PC-3 (cell line): ENCODE results near the gene SSNA1. TPM values are rescaled to one million over a fixed set of nuclear protein-coding genes. Genes with fewer than 3 reads are reported as not detected.

Experiments
- ATAC-seq: fragments of 200-7000 bp; cut with Tn5 transposase; 2 replicates; pipeline ENCODE4 v1.9.1; 2020; ENCODE audit warnings: mild to moderate bottlenecking, moderate library complexity
- BruUV-seq: library from RNA; stranded (reverse); fragments of 400-500 nt; replicated peaks from 2 replicates; lab custom pipeline; 2021; lab: Mats Ljungman, UMichigan
- CTCF ChIA-PET: fragments of 300-600 bp; sonication (Branson Sonifier 250); formaldehyde crosslinking; loops from one replicate; lab custom pipeline; 2022; ENCODE audit warnings: antibody characterized with exemption; lab: Charles Lee
- POLR2A ChIA-PET: fragments of 300-600 bp; sonication (Branson Sonifier 250); formaldehyde crosslinking; loops from one replicate; lab custom pipeline; 2022; ENCODE audit warnings: antibody characterized with exemption; ENCODE audit not compliant: unreplicated experiment; lab: Charles Lee
- DNase-seq: peaks from one replicate; pipeline ENCODE4 v3.0.0-alpha.2; 2015
- H2AFZ ChIP-seq: fragments of 300-600 bp; sonication (generic); 2 replicates; pipeline ENCODE4 v1.6.0; 2016; ENCODE audit warnings: antibody characterized with exemption, low read length
- H3F3A ChIP-seq: fragments of 300-600 bp; sonication (generic); one replicate; pipeline ENCODE4 v1.6.0; 2017; ENCODE audit warnings: antibody characterized with exemption, low read length, control low read depth, mild to moderate bottlenecking; ENCODE audit not compliant: unreplicated experiment
- H3K27ac ChIP-seq: fragments of 300-600 bp; sonication (generic); 2 replicates; pipeline ENCODE4 v1.5.1; 2016; ENCODE audit warnings: mild to moderate bottlenecking, low read length
- H3K27me3 ChIP-seq: fragments of 300-600 bp; sonication (generic); 2 replicates; pipeline ENCODE4 v1.6.1; 2016; ENCODE audit warnings: low read length, mixed read lengths
- H3K36me3 ChIP-seq: fragments of 300-600 bp; sonication (generic); 2 replicates; pipeline ENCODE4 v1.6.1; 2016; ENCODE audit warnings: low read depth, mixed run types, low read length, mixed read lengths
- H3K4me1 ChIP-seq: fragments of 300-600 bp; sonication (generic); 2 replicates; pipeline ENCODE4 v1.5.1; 2016; ENCODE audit warnings: low read length; ENCODE audit not compliant: insufficient read depth
- H3K4me2 ChIP-seq: fragments of 300-600 bp; sonication (generic); 2 replicates; pipeline ENCODE4 v1.6.0; 2016; ENCODE audit warnings: low read length
- H3K4me3 ChIP-seq: fragments of 300-600 bp; sonication (generic); 2 replicates; pipeline ENCODE4 v1.5.1; 2016; ENCODE audit warnings: mild to moderate bottlenecking, low read length, mixed read lengths
- H3K79me2 ChIP-seq: fragments of 300-600 bp; sonication (generic); 2 replicates; pipeline ENCODE4 v1.6.1; 2017; ENCODE audit warnings: low read length, mixed read lengths
- H3K9ac ChIP-seq: fragments of 300-600 bp; sonication (generic); 2 replicates; pipeline ENCODE4 v1.6.0; 2016; ENCODE audit warnings: mild to moderate bottlenecking, low read length
- H3K9me2 ChIP-seq: fragments of 300-600 bp; sonication (generic); replicated peaks from 2 replicates; pipeline ENCODE4 v1.6.1; 2016; ENCODE audit warnings: mixed run types, low read length, mixed read lengths
- H3K9me3 ChIP-seq: fragments of 300-600 bp; sonication (generic); 2 replicates; pipeline ENCODE4 v1.6.1; 2016; ENCODE audit warnings: low read length, mixed read lengths
- H4K20me1 ChIP-seq: fragments of 300-600 bp; sonication (generic); 2 replicates; pipeline ENCODE4 v1.6.1; 2016; ENCODE audit warnings: low read length, mixed read lengths
- CTCF ChIP-seq: fragments of 300-600 bp; sonication (generic); conservative IDR thresholded peaks from 2 replicates; pipeline ENCODE4 v1.5.1; 2017; ENCODE audit warnings: antibody characterized with exemption, low read depth, mild to moderate bottlenecking, low read length
- EZH2 ChIP-seq: fragments of 300-600 bp; sonication (generic); IDR thresholded peaks from one replicate; pipeline ENCODE4 v1.6.1; 2017; ENCODE audit warnings: antibody characterized with exemption, mild to moderate bottlenecking, low read length; ENCODE audit not compliant: unreplicated experiment
- EZH2phosphoT487 ChIP-seq: fragments of 300-600 bp; sonication (generic); IDR thresholded peaks from 2 replicates; pipeline ENCODE4 v1.6.1; 2018; ENCODE audit warnings: mild to moderate bottlenecking, antibody characterized with exemption, low read length, borderline replicate concordance
- intact Hi-C: fragments of 100-400 bp; cut with micrococcal nuclease; formaldehyde crosslinking; loops from 2 replicates; pipeline ENCODE4 v1.9.0; 2023
- total RNA-seq: library from RNA; depleted of rRNA; stranded (reverse); fragments of >200 nt; gene quantifications from 2 replicates; pipeline ENCODE4 v1.2.3, GENCODE V29; 2014

Gene SSNA1
- total RNA-seq, 1 experiment from 2014 or later: 123 TPM

DNA sequence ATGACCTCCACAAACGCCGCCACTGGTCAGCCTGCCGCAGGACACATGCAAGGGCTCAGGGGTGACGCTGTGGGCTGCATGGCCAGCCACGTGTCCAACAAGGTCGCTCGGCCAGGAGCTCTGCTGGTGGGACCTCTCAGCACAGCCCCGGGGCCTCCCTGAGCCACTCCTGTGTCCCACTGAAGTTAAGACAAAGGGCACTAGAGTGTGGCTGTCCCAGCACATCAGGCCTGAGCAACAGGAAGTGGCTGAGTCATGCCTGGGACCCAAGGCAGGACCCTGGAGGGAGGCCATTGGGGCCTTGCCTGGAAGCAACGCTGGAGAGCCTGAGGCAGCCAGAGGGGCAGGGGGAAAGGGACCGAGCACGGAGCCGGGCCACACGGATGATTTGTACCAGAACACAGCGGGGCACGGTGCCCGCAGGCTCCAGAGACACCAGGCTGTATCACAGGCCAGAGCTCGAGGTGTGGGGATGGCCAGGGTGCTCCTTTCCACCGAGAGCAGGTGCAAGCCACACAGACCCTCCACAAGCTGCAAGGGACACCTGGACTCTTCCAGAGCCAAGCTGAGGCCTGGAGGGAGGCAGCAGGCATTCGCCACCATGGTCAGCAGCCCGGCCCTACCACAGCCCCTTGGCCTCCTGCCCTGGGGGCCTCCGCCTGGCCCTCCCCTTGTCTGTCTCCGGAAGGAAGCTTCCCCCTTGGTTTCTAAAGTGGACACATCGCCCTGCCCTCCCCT lies 10.1 kb upstream of the SSNA1 start:
- H3K79me2 ChIP-seq: no peaks in the 10 kb centered on the region
- H3K36me3 ChIP-seq: no peaks in the 10 kb centered on the region
- ChIA-PET POLR2A (interaction anchor here (0.6 kb wide), 1 partner anchor 49 kb away, joined by 3 read pairs; no protein-coding TSS in a partner anchor), CTCF (no interaction called here)
- no peaks in the 10 kb centered on the region for H3K27me3 ChIP-seq
- no peaks in the 10 kb centered on the region for H3F3A ChIP-seq
- no peak for DNase-seq
- H3K9me3 ChIP-seq: no peaks in the 10 kb centered on the region
- no peak overlapping the region for H2AFZ ChIP-seq
- intact Hi-C loops: no loop called here
- no peaks in the 10 kb centered on the region for H3K9me2 ChIP-seq
- H3K27ac ChIP-seq: no peak overlapping the region
- no TSS peak for BruUV-seq
- H4K20me1 ChIP-seq: no peaks in the 10 kb centered on the region
- ATAC-seq: peak; percentile 39; the same call in 1 of the 2 replicates
- no peaks in the 10 kb centered on the region for H3K4me1 ChIP-seq
- no peak for TF ChIP-seq CTCF
- no peak for TF ChIP-seq EZH2
- TF ChIP-seq EZH2phosphoT487: no peak
- H3K9ac ChIP-seq: no peak overlapping the region
- H3K4me2 ChIP-seq: no peak overlapping the region
- no peak overlapping the region for H3K4me3 ChIP-seq

DNA sequence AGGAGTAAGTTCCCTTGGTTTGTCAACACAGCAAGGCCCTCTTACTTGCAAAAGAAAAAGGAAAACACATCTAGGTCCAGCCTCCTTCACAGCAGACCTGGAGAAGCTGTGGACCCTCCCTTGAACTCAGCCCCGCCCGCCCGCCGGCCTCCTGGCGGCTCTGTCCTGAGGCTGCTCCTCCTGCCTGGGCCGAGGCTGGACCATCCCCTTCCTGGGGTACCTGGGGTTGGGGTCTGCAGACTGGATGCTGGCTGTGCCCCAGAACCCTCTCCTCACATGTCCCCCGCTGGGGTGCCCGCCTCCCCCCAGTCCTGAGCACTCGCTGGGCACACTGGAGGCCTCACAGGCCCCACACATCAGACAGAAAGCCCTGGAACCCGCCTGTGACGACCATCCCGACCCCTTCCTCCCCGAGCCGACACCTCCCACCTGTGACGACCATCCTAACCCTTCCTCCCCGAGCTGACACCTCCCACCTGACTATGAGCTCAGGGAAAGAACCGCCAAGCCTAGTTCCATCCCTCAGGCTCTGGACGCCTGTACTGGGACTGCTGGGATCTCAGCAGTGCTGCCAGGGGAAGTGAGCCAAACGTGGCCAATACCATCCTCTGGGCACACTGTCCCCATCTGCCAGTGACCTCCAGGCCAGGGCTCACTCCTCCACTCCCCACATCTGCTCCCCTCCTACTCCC lies 9.4 kb upstream of the SSNA1 start:
- ChIA-PET POLR2A (interaction anchor here (0.6 kb wide), 1 partner anchor 49 kb away, joined by 3 read pairs; no protein-coding TSS in a partner anchor), CTCF (no interaction called here)

More for the DNA sequence above, 9.4 kb upstream of the SSNA1 start:
- BruUV-seq: no TSS peak
- no peak overlapping the region for H2AFZ ChIP-seq
- no peaks in the 10 kb centered on the region for H3F3A ChIP-seq
- no peaks in the 10 kb centered on the region for H4K20me1 ChIP-seq
- intact Hi-C loops: no loop called here
- no peak overlapping the region for H3K4me3 ChIP-seq
- H3K9ac ChIP-seq: no peak overlapping the region
- ATAC-seq (no peak), DNase-seq (no peak)
- no peaks in the 10 kb centered on the region for H3K9me2 ChIP-seq
- no peaks in the 10 kb centered on the region for H3K9me3 ChIP-seq
- no peaks in the 10 kb centered on the region for H3K4me1 ChIP-seq
- no peaks in the 10 kb centered on the region for H3K36me3 ChIP-seq
- H3K4me2 ChIP-seq: no peak overlapping the region
- no peak overlapping the region for H3K27ac ChIP-seq
- TF ChIP-seq EZH2phosphoT487 (no peak), EZH2 (no peak), CTCF (no peak)
- H3K27me3 ChIP-seq: no peaks in the 10 kb centered on the region
- no peaks in the 10 kb centered on the region for H3K79me2 ChIP-seq
